ENCODE results near the gene CDK14.

Gene CDK14

GRCh38 chr7:91249506-91250233 is 653.5 kb downstream of the CDK14 start:
- DNase-seq (ENCODE audit: low read depth in 2 of 2): no peak

GRCh38 chr7:91250706-91251105 is 654.6 kb downstream of the CDK14 start:
- DNase-seq (ENCODE audit: low read depth in 2 of 2): no peak

GRCh38 chr7:91251877-91252276 is 655.8 kb downstream of the CDK14 start:
- no peak for DNase-seq (ENCODE audit: low read depth in 2 of 2)
